ENCODE data around the gene RPS21. TPM values are rescaled to one million over a fixed set of nuclear protein-coding genes. Genes with fewer than 3 reads are reported as not detected.

Gene RPS21
- total and polyA plus RNA-seq, 2 of the 13 experiments (the other 11 are each of a cell fraction or from before 2014, with no cell fraction given): 2,647 to 11,063 TPM

- TF ChIP-seq ZSCAN12 (CRISPR knock-in tag; IDR thresholded peaks at IDR 0.05) (no peak), KLF11 (CRISPR knock-in tag; IDR thresholded peaks at IDR 0.05) (no peak), GATA4 (IDR thresholded peaks at IDR 0.05; ENCODE audit: borderline replicate concordance, low read depth) (no peak), ZBTB3 (CRISPR knock-in tag; IDR thresholded peaks at IDR 0.05; ENCODE audit: borderline replicate concordance, low read depth) (no peak), ZNF704 (CRISPR knock-in tag; IDR thresholded peaks at IDR 0.05; ENCODE audit: borderline replicate concordance) (no peak), NFATC3 (CRISPR knock-in tag; IDR thresholded peaks at IDR 0.05) (peak; percentile 40; the same call in 1 of the 2 replicates), ESRRA (CRISPR knock-in tag; IDR thresholded peaks at IDR 0.05; ENCODE audit: low read depth) (no peak; the same call in 1 of the 2 replicates), ZNF598 (CRISPR knock-in tag; IDR thresholded peaks at IDR 0.05; ENCODE audit: borderline replicate concordance) (0 out of 2 replicates have a peak, but pooled peaks have one; percentile 83), ZNF816 (CRISPR knock-in tag; IDR thresholded peaks at IDR 0.05; ENCODE audit: borderline replicate concordance) (no peak), HOXA9 (CRISPR knock-in tag; IDR thresholded peaks at IDR 0.05; ENCODE audit: borderline replicate concordance) (no peak), ZNF337 (CRISPR knock-in tag; IDR thresholded peaks at IDR 0.05; ENCODE audit: borderline replicate concordance, low read depth) (0 out of 2 replicates have a peak, but pooled peaks have one; percentile 31), GABPA (IDR thresholded peaks at IDR 0.05; ENCODE audit: low read depth, low read length) (no peak), GABPA (CRISPR knock-in tag; IDR thresholded peaks at IDR 0.05; ENCODE audit: low read depth) (no peak), KDM5B (CRISPR knock-in tag; IDR thresholded peaks at IDR 0.05; ENCODE audit: borderline replicate concordance) (no peak), ZNF883 (CRISPR knock-in tag; IDR thresholded peaks at IDR 0.05; ENCODE audit: not compliant biosample characterization) (peak; percentile 85), ZBTB42 (CRISPR knock-in tag; IDR thresholded peaks at IDR 0.05) (no peak), ATM (IDR thresholded peaks at IDR 0.05; ENCODE audit: borderline replicate concordance) (no peak), ZNF274 (CRISPR knock-in tag; IDR thresholded peaks at IDR 0.05) (peak; percentile 60; the same call in 1 of the 2 replicates), ZNF761 (CRISPR knock-in tag; conservative IDR thresholded peaks at IDR 0.05) (no peak)
- TF ChIP-seq, protein P1, sequence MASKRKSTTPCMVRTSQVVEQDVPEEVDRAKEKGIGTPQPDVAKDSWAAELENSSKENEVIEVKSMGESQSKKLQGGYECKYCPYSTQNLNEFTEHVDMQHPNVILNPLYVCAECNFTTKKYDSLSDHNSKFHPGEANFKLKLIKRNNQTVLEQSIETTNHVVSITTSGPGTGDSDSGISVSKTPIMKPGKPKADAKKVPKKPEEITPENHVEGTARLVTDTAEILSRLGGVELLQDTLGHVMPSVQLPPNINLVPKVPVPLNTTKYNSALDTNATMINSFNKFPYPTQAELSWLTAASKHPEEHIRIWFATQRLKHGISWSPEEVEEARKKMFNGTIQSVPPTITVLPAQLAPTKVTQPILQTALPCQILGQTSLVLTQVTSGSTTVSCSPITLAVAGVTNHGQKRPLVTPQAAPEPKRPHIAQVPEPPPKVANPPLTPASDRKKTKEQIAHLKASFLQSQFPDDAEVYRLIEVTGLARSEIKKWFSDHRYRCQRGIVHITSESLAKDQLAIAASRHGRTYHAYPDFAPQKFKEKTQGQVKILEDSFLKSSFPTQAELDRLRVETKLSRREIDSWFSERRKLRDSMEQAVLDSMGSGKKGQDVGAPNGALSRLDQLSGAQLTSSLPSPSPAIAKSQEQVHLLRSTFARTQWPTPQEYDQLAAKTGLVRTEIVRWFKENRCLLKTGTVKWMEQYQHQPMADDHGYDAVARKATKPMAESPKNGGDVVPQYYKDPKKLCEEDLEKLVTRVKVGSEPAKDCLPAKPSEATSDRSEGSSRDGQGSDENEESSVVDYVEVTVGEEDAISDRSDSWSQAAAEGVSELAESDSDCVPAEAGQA (IDR thresholded peaks at IDR 0.05; ENCODE audit: low read depth): no peak
- TF ChIP-seq, protein P1 (CRISPR knock-in tag; IDR thresholded peaks at IDR 0.05; ENCODE audit: borderline replicate concordance): no peak
- TF ChIP-seq, protein P2, sequence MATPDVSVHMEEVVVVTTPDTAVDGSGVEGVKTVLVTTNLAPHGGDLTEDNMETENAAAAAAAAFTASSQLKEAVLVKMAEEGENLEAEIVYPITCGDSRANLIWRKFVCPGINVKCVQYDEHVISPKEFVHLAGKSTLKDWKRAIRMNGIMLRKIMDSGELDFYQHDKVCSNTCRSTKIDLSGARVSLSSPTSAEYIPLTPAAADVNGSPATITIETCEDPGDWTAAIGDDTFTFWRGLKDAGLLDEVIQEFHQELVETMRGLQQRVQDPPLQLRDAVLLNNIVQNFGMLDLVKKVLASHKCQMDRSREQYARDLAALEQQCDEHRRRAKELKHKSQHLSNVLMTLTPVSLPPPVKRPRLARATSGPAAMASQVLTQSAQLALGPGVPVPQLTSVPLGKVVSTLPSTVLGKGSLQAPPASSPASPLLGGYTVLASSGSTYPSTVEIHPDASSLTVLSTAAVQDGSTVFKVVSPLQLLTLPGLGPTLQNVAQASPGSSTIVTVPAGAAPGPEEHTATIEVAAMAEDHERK (CRISPR knock-in tag; IDR thresholded peaks at IDR 0.05; ENCODE audit: low read depth): no peak
Observed at GRCh38 chr20:62410746-62411478, 24.0 kb downstream of the RPS21 start (continued).

Data from HepG2 (cell line).